ENCODE data around the gene PHLPP1.
"Not testable (repeated sequence)": the region's sequence is repeated elsewhere in the genome, so short reads cannot be mapped to it uniquely, and the experiment has no call there.

Gene PHLPP1

GRCh38 chr18:62799977-62800376 lies 84.6 kb downstream of the PHLPP1 start:
- Histone ChIP-seq H3K4me3 (ENCODE audit: insufficient read depth, low read depth, low read length, poor library complexity, severe bottlenecking) (no peak overlapping the region), H3K27me3 (replicated peaks; ENCODE audit: control insufficient read depth, insufficient read depth, low read length, poor library complexity, severe bottlenecking) (no peaks in the 10 kb centered on the region), H3K36me3 (ENCODE audit: control insufficient read depth, insufficient read depth, low read length) (no peaks in the 10 kb centered on the region), H3K27ac (ENCODE audit: insufficient read depth, low read length, poor library complexity, severe bottlenecking) (no peak overlapping the region), H3K9me3 (ENCODE audit: control insufficient read depth, low read length) (no peaks in the 10 kb centered on the region), H3K4me1 (ENCODE audit: control insufficient read depth, insufficient read depth, low read length, poor library complexity, severe bottlenecking) (no peaks in the 10 kb centered on the region)
- no peak for DNase-seq

- no peak overlapping the region for H3K4me3 ChIP-seq (ENCODE audit: insufficient read depth, low read depth, low read length, poor library complexity, severe bottlenecking)
- no peaks in the 10 kb centered on the region for H3K4me1 ChIP-seq (ENCODE audit: control insufficient read depth, insufficient read depth, low read length, poor library complexity, severe bottlenecking)
- no peaks in the 10 kb centered on the region for H3K36me3 ChIP-seq (ENCODE audit: control insufficient read depth, insufficient read depth, low read length)
- no peak for DNase-seq
- H3K9me3 ChIP-seq (ENCODE audit: control insufficient read depth, low read length) = no peaks in the 10 kb centered on the region
- no peaks in the 10 kb centered on the region for H3K27me3 ChIP-seq (replicated peaks; ENCODE audit: control insufficient read depth, insufficient read depth, low read length, poor library complexity, severe bottlenecking)
- no peak overlapping the region for H3K27ac ChIP-seq (ENCODE audit: insufficient read depth, low read length, poor library complexity, severe bottlenecking)
Observed at GRCh38 chr18:62802523-62802922, 87.2 kb downstream of the PHLPP1 start.

- no peak overlapping the region for H3K4me3 ChIP-seq (ENCODE audit: insufficient read depth, low read depth, low read length, poor library complexity, severe bottlenecking)
- H3K36me3 ChIP-seq (ENCODE audit: control insufficient read depth, insufficient read depth, low read length) = no peaks in the 10 kb centered on the region
- no peaks in the 10 kb centered on the region for H3K9me3 ChIP-seq (ENCODE audit: control insufficient read depth, low read length)
- no peaks in the 10 kb centered on the region for H3K4me1 ChIP-seq (ENCODE audit: control insufficient read depth, insufficient read depth, low read length, poor library complexity, severe bottlenecking)
- H3K27ac ChIP-seq (ENCODE audit: insufficient read depth, low read length, poor library complexity, severe bottlenecking) = no peak overlapping the region
- no peaks in the 10 kb centered on the region for H3K27me3 ChIP-seq (replicated peaks; ENCODE audit: control insufficient read depth, insufficient read depth, low read length, poor library complexity, severe bottlenecking)
- DNase-seq = no peak
Observed at GRCh38 chr18:62807396-62807795, 92.1 kb downstream of the PHLPP1 start.

- H3K4me1 ChIP-seq (ENCODE audit: control insufficient read depth, insufficient read depth, low read length, poor library complexity, severe bottlenecking) = no peaks in the 10 kb centered on the region
Observed at GRCh38 chr18:62808123-62808522, 92.8 kb downstream of the PHLPP1 start.

GRCh38 chr18:62809445-62809844 lies 94.1 kb downstream of the PHLPP1 start:
- not testable (repeated sequence) for H3K27me3 ChIP-seq (replicated peaks; ENCODE audit: control insufficient read depth, insufficient read depth, low read length, poor library complexity, severe bottlenecking); H3K4me3 ChIP-seq (ENCODE audit: insufficient read depth, low read depth, low read length, poor library complexity, severe bottlenecking); H3K27ac ChIP-seq (ENCODE audit: insufficient read depth, low read length, poor library complexity, severe bottlenecking); H3K9me3 ChIP-seq (ENCODE audit: control insufficient read depth, low read length); DNase-seq; H3K4me1 ChIP-seq (ENCODE audit: control insufficient read depth, insufficient read depth, low read length, poor library complexity, severe bottlenecking); H3K36me3 ChIP-seq (ENCODE audit: control insufficient read depth, insufficient read depth, low read length)

More at GRCh38 chr18:62808123-62808522, 92.8 kb downstream of the PHLPP1 start:
- DNase-seq = no peak
- Histone ChIP-seq H3K4me3 (ENCODE audit: insufficient read depth, low read depth, low read length, poor library complexity, severe bottlenecking) (no peak overlapping the region), H3K36me3 (ENCODE audit: control insufficient read depth, insufficient read depth, low read length) (no peaks in the 10 kb centered on the region), H3K9me3 (ENCODE audit: control insufficient read depth, low read length) (no peaks in the 10 kb centered on the region), H3K27me3 (replicated peaks; ENCODE audit: control insufficient read depth, insufficient read depth, low read length, poor library complexity, severe bottlenecking) (no peaks in the 10 kb centered on the region), H3K27ac (ENCODE audit: insufficient read depth, low read length, poor library complexity, severe bottlenecking) (no peak overlapping the region)

- Histone ChIP-seq H3K27me3 (replicated peaks; ENCODE audit: control insufficient read depth, insufficient read depth, low read length, poor library complexity, severe bottlenecking) (no peaks in the 10 kb centered on the region), H3K27ac (ENCODE audit: insufficient read depth, low read length, poor library complexity, severe bottlenecking) (no peak overlapping the region), H3K9me3 (ENCODE audit: control insufficient read depth, low read length) (no peaks in the 10 kb centered on the region), H3K4me3 (ENCODE audit: insufficient read depth, low read depth, low read length, poor library complexity, severe bottlenecking) (no peak overlapping the region), H3K36me3 (ENCODE audit: control insufficient read depth, insufficient read depth, low read length) (no peaks in the 10 kb centered on the region), H3K4me1 (ENCODE audit: control insufficient read depth, insufficient read depth, low read length, poor library complexity, severe bottlenecking) (no peaks in the 10 kb centered on the region)
- no peak for DNase-seq
Observed at GRCh38 chr18:62809900-62810299, 94.6 kb downstream of the PHLPP1 start.

GRCh38 chr18:62810682-62811081 lies 95.3 kb downstream of the PHLPP1 start:
- Histone ChIP-seq H3K36me3 (ENCODE audit: control insufficient read depth, insufficient read depth, low read length) (no peaks in the 10 kb centered on the region), H3K27ac (ENCODE audit: insufficient read depth, low read length, poor library complexity, severe bottlenecking) (no peak overlapping the region), H3K4me3 (ENCODE audit: insufficient read depth, low read depth, low read length, poor library complexity, severe bottlenecking) (no peak overlapping the region), H3K27me3 (replicated peaks; ENCODE audit: control insufficient read depth, insufficient read depth, low read length, poor library complexity, severe bottlenecking) (no peaks in the 10 kb centered on the region), H3K9me3 (ENCODE audit: control insufficient read depth, low read length) (no peaks in the 10 kb centered on the region), H3K4me1 (ENCODE audit: control insufficient read depth, insufficient read depth, low read length, poor library complexity, severe bottlenecking) (no peaks in the 10 kb centered on the region)
- DNase-seq = no peak

- Histone ChIP-seq H3K9me3 (ENCODE audit: control insufficient read depth, low read length) (no peaks in the 10 kb centered on the region), H3K4me3 (ENCODE audit: insufficient read depth, low read depth, low read length, poor library complexity, severe bottlenecking) (no peak overlapping the region), H3K36me3 (ENCODE audit: control insufficient read depth, insufficient read depth, low read length) (no peaks in the 10 kb centered on the region), H3K27me3 (replicated peaks; ENCODE audit: control insufficient read depth, insufficient read depth, low read length, poor library complexity, severe bottlenecking) (no peaks in the 10 kb centered on the region), H3K27ac (ENCODE audit: insufficient read depth, low read length, poor library complexity, severe bottlenecking) (no peak overlapping the region), H3K4me1 (ENCODE audit: control insufficient read depth, insufficient read depth, low read length, poor library complexity, severe bottlenecking) (no peaks in the 10 kb centered on the region)
- DNase-seq = no peak
Observed at GRCh38 chr18:62811674-62812073, 96.3 kb downstream of the PHLPP1 start.

- H3K36me3 ChIP-seq (ENCODE audit: control insufficient read depth, insufficient read depth, low read length) = no peaks in the 10 kb centered on the region
- no peak for DNase-seq
- no peak overlapping the region for H3K27ac ChIP-seq (ENCODE audit: insufficient read depth, low read length, poor library complexity, severe bottlenecking)
- H3K4me1 ChIP-seq (ENCODE audit: control insufficient read depth, insufficient read depth, low read length, poor library complexity, severe bottlenecking) = no peaks in the 10 kb centered on the region
- no peaks in the 10 kb centered on the region for H3K27me3 ChIP-seq (replicated peaks; ENCODE audit: control insufficient read depth, insufficient read depth, low read length, poor library complexity, severe bottlenecking)
- H3K4me3 ChIP-seq (ENCODE audit: insufficient read depth, low read depth, low read length, poor library complexity, severe bottlenecking) = no peak overlapping the region
- H3K9me3 ChIP-seq (ENCODE audit: control insufficient read depth, low read length) = no peaks in the 10 kb centered on the region
Observed at GRCh38 chr18:62812242-62812641, 96.9 kb downstream of the PHLPP1 start.

GRCh38 chr18:62812876-62813275 lies 97.5 kb downstream of the PHLPP1 start:
- H3K27ac ChIP-seq (ENCODE audit: insufficient read depth, low read length, poor library complexity, severe bottlenecking) = no peak overlapping the region
- no peak overlapping the region for H3K4me3 ChIP-seq (ENCODE audit: insufficient read depth, low read depth, low read length, poor library complexity, severe bottlenecking)
- no peak for DNase-seq
- no peaks in the 10 kb centered on the region for H3K4me1 ChIP-seq (ENCODE audit: control insufficient read depth, insufficient read depth, low read length, poor library complexity, severe bottlenecking)
- no peaks in the 10 kb centered on the region for H3K27me3 ChIP-seq (replicated peaks; ENCODE audit: control insufficient read depth, insufficient read depth, low read length, poor library complexity, severe bottlenecking)
- H3K36me3 ChIP-seq (ENCODE audit: control insufficient read depth, insufficient read depth, low read length) = no peaks in the 10 kb centered on the region
- no peaks in the 10 kb centered on the region for H3K9me3 ChIP-seq (ENCODE audit: control insufficient read depth, low read length)

Measured in effector memory CD4-positive, alpha-beta T cell (primary cell).